ENCODE results near the gene MCL1. TPM values are rescaled to one million over a fixed set of nuclear protein-coding genes. Genes with fewer than 3 reads are reported as not detected.

The MCL1 gene
- total RNA-seq, 2 donors from 2014 or later = 161 to 168 TPM

Small RNAs within 50 kb of the gene (microRNA-seq; reads per million reads assigned to microRNA genes)
- gene MIR4257 = not detected

Small RNAs within 50 kb of the gene (small RNA-seq; reads per million reads assigned to genes)
- gene MIR4257 (0 reads per million in 2 donors), gene RF00015 (0 reads per million in 2 donors), gene RF00561 (0 reads per million in 2 donors), gene RN7SL473P (0 reads per million in 2 donors), gene RN7SL600P (0 reads per million in 2 donors)

Other genes with a start within 250 kb of the MCL1 start
- 10 to 100 TPM; 20.6 to 31.4 TPM for gene RPRD2, start 215.5 kb downstream of the MCL1 start, total RNA-seq
- 10 to 100 TPM; 17.4 to 30.2 TPM for gene TARS2, start 92.2 kb downstream of the MCL1 start, total RNA-seq
- 10 to 100 TPM in 1 of 2 donors, 1 to 10 TPM in 1; 4.7 to 12.3 TPM for gene ECM1, start 71.5 kb downstream of the MCL1 start, total RNA-seq
- not detected for gene FALEC, start 63.9 kb downstream of the MCL1 start, total RNA-seq
- 1 to 10 TPM; 3.7 to 9.7 TPM for gene ADAMTSL4, start 30.2 kb downstream of the MCL1 start, total RNA-seq
- gene ENSA, start 50.0 kb upstream of the MCL1 start, total RNA-seq = 100 to 1,000 TPM; 133 to 201 TPM
- gene GOLPH3L, start 117.5 kb upstream of the MCL1 start, total RNA-seq = 10 to 100 TPM; 25.0 to 39.8 TPM
- gene HORMAD1, start 141.3 kb upstream of the MCL1 start, total RNA-seq = 10 to 100 TPM in 1 of 2 donors, not detected in 1; 16.5 TPM
- gene CTSS, start 186.2 kb upstream of the MCL1 start, total RNA-seq = 10 to 100 TPM; 11.3 to 24.6 TPM
- 10 to 100 TPM in 1 of 2 donors, 1 to 10 TPM in 1; 6.6 to 30.4 TPM for gene CTSK, start 228.7 kb upstream of the MCL1 start, total RNA-seq

Measured in prostate gland (tissue), 2 donors.